RCC 7860 (cell line): ENCODE data around the gene SELENOP.
"Not testable (repeated sequence)": the region's sequence is repeated elsewhere in the genome, so short reads cannot be mapped to it uniquely, and the experiment has no call there.

Experiments used
- DNase-seq: peaks from one replicate; pipeline ENCODE4 v3.0.0-alpha.2; 2015; ENCODE audit warnings: low spot score
- FAIRE-seq: peaks from 2 replicates; lab custom pipeline; 2012; peaks lifted over from hg19 to GRCh38; lab: Jason Lieb, UNC

The SELENOP gene

DNA sequence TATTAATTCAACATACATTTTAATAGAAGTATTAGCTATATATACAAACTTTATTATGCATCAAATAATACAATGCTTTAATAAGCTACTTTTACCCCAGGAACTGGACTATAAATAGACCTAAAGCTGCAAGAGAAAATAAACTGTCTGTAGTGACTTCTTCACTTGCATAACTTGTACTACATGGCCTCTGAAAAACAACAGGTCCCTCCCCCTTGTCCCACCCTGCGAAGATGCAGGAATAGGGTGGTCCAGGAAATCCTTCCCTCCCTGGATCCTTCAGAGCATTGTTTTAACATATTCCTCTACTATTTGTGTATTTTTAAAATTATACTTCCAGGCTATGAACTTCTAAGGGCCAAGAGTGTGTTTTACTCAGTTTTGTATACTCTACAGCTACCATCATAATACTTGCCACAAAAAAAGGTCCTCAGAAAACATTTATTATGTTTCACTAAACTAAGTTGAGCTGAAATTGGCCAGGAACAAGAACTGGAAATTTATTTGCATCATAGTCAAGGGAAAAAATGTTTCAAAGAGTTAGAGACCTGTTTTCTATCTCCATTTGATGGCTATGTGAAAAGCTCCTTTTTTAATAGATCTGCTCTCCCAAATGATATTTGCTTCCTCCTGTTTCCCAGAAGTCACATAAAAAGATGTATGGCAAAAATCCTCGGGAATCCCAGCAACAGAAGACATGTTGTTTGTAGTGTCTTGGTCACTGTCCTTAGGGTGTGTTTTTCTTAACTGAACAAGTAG, 15.2 kb upstream of the SELENOP start:
- DNase-seq (no peak), FAIRE-seq (no peak)

DNA sequence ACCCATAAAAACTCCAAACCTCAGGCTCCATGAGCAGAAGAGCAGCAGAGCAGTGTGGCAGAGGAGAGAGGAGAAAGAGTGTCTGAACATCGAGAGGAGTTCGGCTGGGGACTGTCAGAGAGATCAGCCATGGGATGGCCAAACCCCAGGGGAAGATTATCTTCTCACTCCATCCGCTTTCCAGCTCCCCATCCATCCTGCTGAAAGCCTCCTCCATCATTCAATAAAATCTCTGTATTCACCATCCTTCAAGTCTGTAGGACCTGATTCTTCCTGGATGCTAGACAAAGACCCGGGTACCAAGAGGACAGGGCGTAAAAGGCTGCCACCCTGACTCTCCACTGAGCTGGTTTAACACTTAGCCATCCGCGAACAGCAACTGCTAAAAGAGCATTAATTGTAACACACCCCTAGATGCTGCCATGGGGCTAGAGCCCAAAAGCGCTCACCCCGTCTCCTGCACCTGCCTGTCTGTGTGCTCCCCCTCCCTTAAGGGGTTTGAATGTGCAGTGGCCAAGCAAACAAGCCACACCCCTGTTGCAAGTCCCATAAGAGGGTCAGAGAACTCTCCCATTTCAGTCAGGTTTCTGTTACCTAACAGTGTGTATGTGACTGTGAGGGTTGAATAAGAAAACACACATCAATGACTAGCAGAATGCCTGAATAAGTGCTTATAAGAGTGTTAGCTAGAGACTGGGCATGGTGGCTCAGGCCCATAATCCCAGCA, 13.9 kb upstream of the SELENOP start:
- no peak for DNase-seq
- no peak for FAIRE-seq

DNA sequence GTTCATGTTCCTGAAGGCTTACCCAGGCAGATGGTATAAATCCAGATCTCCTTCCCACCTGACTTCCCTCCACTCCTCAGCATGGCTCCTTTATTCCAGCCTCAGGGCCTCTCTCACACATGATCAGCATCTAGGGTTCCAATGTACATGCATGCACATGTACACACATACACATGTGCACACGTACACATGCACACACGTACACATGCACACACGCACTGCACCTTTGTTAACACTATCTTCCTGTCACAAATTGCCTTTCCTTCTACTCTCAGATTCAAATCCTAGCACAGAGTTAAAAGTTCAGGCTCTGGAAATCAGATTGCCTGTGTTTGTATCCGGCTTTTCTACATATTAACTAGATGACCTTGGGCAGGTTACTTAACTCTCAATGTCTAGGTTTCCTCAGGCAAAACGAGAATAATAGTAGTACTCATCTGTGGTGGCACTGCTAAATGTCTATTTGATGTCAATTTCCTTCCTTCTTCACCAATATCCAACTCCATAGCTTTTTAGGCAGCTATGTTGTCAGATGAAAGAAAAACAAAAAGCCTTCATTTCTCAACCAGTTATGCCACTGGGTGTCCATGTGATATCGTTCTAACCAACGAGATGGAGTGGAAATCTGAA, 12.8 kb upstream of the SELENOP start:
- DNase-seq (no peak), FAIRE-seq (no peak)

- DNase-seq (no peak), FAIRE-seq (no peak)
These were observed 10.9 kb upstream of the SELENOP start for GRCh38 chr5:42822548-42822947.

GRCh38 chr5:42819745-42820144, 8.1 kb upstream of the SELENOP start:
- no peak for DNase-seq

DNA sequence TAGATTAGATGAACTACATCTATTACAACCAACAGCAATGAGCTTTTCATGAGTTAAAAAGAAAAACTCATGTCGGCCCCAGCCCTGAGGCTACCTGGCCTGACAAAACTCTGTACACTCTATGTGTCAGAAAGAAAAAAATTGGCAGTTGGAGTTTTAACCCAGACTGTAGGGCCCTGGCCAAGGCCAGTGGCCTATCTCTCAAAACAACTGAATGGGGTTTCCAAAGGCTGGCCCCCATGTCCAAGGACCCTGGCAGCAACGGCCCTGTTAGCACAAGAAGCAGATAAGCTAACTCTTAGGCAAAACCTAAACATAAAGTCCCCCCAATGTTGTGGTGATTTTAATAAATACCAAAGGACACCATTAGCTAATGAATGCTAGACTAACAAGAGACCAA, 4.9 kb upstream of the SELENOP start:
- DNase-seq: not testable (repeated sequence)

More at GRCh38 chr5:42819745-42820144, 8.1 kb upstream of the SELENOP start:
- no peak for FAIRE-seq

DNA sequence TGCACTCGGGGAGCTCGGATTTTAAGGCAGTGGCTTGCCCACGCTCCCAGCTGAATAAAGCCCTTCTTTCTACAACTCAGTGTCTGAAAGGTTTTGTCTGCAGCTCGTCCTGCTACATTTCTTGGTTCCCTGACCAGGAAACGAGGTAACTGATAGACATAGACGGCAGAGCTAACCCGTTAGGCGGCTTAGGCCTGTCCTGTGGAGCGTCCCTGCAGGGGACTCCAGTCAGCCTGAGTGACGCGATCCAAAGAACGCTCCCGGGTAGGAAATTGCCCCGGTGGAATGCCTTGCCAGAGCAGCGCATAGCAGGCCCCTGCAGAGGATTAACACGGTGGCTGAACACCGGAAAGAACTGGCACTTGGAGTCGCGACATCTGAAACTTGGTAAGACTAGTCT, 1.8 kb upstream of the SELENOP start:
- no peak for DNase-seq
- no peak for FAIRE-seq

More for the DNA sequence above, 4.9 kb upstream of the SELENOP start:
- FAIRE-seq: not testable (repeated sequence)

GRCh38 chr5:42812620-42813019, 928 bp upstream of the SELENOP start:
- FAIRE-seq (no peak), DNase-seq (no peak)

DNA sequence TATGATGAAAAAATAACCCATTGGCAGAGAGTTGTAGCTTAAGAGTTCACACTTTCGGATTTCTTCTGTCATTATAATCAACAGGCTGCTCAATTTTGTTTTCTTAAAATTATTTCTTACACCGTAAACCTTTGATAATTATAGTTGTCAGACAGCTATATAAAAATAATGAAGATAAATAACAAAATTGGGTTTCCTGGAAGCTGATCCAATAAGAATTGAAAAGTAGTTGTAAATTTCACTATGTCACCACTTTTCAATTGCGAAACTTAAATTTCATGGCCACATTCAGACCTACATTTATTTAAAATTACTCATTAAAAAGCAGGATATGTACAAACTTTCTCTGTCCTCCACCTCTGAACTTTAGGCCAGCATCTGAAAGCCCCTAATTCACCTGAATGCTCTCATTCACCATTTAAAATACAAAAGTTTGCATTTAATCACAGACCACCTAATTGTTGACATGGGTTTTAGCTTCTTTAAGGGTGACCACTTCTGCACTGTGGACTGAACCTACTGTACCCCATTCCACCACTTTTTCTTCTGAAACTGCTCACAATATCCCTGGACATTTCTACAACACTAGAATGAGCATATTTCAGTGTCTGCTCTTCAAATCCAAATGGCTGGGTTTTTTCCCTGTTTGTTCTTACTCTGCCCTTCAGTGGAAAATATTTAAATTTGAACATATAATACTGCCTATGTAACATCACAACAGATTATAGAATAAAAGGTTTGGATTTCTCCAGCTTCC, 680 bp downstream of the SELENOP start:
- FAIRE-seq (no peak), DNase-seq (no peak)

DNA sequence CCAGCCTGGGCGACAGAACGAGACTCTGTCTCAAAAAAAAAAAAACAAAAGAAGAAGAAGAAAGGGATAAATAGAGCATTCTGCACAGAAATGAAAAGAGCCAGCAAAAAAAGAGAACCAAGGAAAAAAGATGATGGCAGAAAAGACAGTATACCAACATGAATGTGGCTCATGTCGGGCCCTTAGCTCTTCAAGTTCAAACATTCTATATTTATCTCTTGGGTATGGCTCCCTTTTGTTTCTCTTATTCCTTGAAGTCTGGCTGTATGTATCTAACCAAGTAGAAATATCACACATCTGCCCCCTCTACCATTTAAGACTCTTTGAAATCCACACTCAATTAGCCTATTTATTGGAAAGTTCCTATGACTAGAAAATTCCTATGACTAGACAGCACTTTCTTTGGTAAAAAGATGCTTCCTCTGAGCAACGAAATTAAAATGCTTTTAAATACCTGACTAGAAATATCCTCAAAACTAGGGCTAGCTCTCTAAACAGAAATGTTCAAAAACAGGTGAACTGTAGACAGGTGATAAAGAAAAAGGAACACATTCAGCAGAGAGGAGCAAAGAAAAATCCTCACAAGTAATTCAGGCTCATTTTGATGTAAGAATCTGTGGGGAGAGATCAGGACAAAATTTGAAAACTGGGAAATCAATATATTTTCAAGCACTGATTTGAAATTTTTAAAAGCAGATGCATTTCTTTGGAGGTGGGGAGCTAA, 2.6 kb downstream of the SELENOP start:
- no peak for FAIRE-seq
- DNase-seq: no peak

GRCh38 chr5:42807722-42808447, 3.8 kb downstream of the SELENOP start:
- no peak for FAIRE-seq
- no peak for DNase-seq

DNA sequence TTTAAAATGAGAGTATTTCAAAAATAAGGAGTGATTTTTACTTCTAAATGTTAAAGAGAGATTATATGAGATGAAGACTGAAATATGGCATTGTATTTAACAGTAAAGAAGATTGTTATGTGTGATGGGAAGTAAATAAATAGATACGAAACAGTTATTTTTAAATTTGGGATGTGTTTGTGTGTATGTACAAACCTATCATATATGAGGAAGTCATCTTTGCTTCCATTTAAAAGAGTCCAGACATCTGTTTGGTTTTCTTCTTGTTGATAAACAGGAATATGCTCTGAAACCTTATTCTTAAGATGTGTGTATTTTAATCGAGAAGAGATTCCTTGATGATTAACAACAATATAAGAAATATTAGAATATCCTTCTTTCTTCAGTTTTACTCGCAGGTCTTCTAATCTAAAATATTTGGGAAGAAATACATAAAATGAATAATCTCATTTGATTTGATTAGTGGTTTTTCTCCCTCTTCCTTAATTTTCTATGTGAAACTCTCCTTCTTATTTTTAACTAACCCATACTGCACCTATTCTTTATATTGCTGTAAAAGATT, 4.9 kb downstream of the SELENOP start:
- DNase-seq: no peak

DNA sequence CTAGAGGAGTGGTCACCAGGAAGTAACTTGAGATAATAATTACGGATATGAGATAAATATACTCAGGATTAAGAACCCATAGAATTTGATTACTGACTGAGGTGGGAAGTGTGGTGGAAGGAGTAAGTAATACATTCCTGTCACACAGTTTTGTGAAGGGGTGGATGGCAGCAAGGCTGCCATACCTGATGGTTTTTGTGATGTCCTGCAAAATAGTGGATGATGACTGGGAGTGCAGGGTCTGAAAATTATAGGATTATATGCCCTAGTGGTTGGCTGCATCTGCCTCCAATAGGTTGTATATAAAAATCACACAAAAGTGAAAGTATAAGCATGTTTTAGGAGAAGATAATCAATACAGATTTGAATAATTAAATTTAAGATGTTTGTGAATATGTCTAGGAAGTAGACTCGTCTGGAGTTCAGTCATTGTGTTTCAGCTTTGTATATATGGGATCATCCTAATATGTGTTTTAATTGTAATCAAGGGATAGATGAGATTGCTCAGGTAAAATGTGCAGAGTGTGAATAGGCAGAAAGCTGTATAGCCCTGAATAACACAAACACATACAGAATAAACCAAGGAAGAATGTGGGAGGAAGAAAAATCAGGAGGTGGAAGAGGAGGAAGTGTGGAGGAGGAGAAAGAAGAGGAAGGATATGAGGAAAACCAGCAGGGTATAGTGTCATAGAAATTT, 5.5 kb downstream of the SELENOP start:
- no peak for FAIRE-seq
- DNase-seq: no peak

More for the DNA sequence above, 4.9 kb downstream of the SELENOP start:
- no peak for FAIRE-seq

- no peak for DNase-seq
- no peak for FAIRE-seq
These were observed 6.9 kb downstream of the SELENOP start for GRCh38 chr5:42804717-42805339.

- FAIRE-seq: no peak
These were observed 10.1 kb downstream of the SELENOP start for GRCh38 chr5:42801516-42802166.

DNA sequence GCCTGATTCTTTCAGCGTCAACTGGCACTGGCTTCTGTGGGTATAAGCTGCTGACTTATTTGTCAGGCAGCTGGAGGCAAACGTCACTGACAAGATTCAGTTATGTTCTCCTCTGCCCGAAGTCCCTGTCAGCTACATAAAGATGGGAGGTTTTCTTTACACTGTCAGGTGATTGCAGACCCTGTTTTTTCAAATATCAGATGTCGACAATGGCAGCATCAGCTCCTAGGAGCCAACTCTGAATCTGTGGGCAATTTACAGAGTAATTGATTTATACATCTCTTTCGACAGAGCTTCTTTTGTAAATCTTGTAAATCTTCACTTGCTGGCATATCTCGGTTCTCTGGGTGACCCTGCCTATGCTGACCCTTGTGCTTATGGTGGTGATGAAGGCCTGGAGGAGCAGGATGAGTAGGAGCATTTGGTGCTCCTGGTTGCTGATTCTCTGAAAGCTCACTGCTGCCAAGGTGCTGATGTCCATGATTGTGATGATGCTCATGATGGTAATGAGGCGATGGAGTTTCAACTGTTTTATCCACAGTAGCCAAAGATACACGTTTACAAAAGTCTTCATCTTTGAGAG, 10.9 kb downstream of the SELENOP start:
- no peak for DNase-seq
- FAIRE-seq: no peak

More at GRCh38 chr5:42801516-42802166, 10.1 kb downstream of the SELENOP start:
- DNase-seq: no peak

GRCh38 chr5:42799668-42800114, 12.0 kb downstream of the SELENOP start:
- no peak for DNase-seq
- no peak for FAIRE-seq
